Dermis microvascular lymphatic vessel endothelial cell (primary cell): Measurements from ENCODE around the gene BCL2L2. TPM values are rescaled to one million over a fixed set of nuclear protein-coding genes. Genes with fewer than 3 reads are reported as not detected.
"Not testable (repeated sequence)": the region's sequence is repeated elsewhere in the genome, so short reads cannot be mapped to it uniquely, and the experiment has no call there.

Source experiments
- DNase-seq, 2 donors: peaks; one replicate each; pipeline versions ENCODE4 v3.0.0 to v3.0.0-alpha.2; 2010; ENCODE audit warnings: low read depth in 2 of 2
- total RNA-seq: library from RNA; depleted of rRNA; stranded (reverse); fragments of >200 nt; gene quantifications from 2 replicates; pipeline ENCODE4 v1.2.1, GENCODE V29; 2014

BCL2L2 gene
- total RNA-seq = 10.9 and 16.3 TPM in 2 replicates

GRCh38 chr14:23306412-23307145, at the start of gene BCL2L2:
Gene BCL2L2, plus strand, starts transcription at chr14:23306833. Its CDS starts 935 bp downstream, at chr14:23307768.
- DNase-seq = peak; percentile 78 to 93

GRCh38 chr14:23258256-23258655, 48.4 kb upstream of the BCL2L2 start:
- no peak for DNase-seq

GRCh38 chr14:23259426-23259825, 47.2 kb upstream of the BCL2L2 start:
- no peak for DNase-seq

GRCh38 chr14:23260849-23261248, 45.8 kb upstream of the BCL2L2 start:
- not testable (repeated sequence) for DNase-seq

- DNase-seq = no peak
These were observed 37.4 kb upstream of the BCL2L2 start for GRCh38 chr14:23269193-23269592.

GRCh38 chr14:23275412-23275811, 31.2 kb upstream of the BCL2L2 start:
- DNase-seq = no peak

- DNase-seq = no peak
These were observed 29.4 kb upstream of the BCL2L2 start for GRCh38 chr14:23277189-23277588.

GRCh38 chr14:23277928-23278327, 28.7 kb upstream of the BCL2L2 start:
- not testable (repeated sequence) for DNase-seq

- no peak for DNase-seq
These were observed 25.4 kb upstream of the BCL2L2 start for GRCh38 chr14:23281247-23281646.

- no peak for DNase-seq
These were observed 21.7 kb upstream of the BCL2L2 start for GRCh38 chr14:23284654-23285529.

- DNase-seq = no peak
These were observed 21.1 kb upstream of the BCL2L2 start for GRCh38 chr14:23285530-23286019.

GRCh38 chr14:23286020-23286901, 20.4 kb upstream of the BCL2L2 start, which contains the start of gene HOMEZ:
Gene HOMEZ, minus strand, starts transcription at chr14:23286132. Its CDS starts 180 bp downstream, at chr14:23285952.
- peak; percentile 94 to 99 for DNase-seq

GRCh38 chr14:23286902-23287479, 19.6 kb upstream of the BCL2L2 start:
- no peak for DNase-seq

GRCh38 chr14:23294734-23295561, 11.7 kb upstream of the BCL2L2 start:
- peak; percentile 47 to 65 for DNase-seq

- no peak for DNase-seq
These were observed 10.4 kb upstream of the BCL2L2 start for GRCh38 chr14:23296012-23296777.

GRCh38 chr14:23297096-23297495, 9.5 kb upstream of the BCL2L2 start:
- DNase-seq = no peak

GRCh38 chr14:23297611-23298277, 8.9 kb upstream of the BCL2L2 start:
- no peak for DNase-seq

GRCh38 chr14:23299211-23299957, 7.2 kb upstream of the BCL2L2 start:
- DNase-seq = peak in 1 of 2 donors; percentile 68
